HG03039 (cell line): ENCODE data around the gene TMC7.
"Not testable (repeated sequence)": the region's sequence is repeated elsewhere in the genome, so short reads cannot be mapped to it uniquely, and the experiment has no call there.

Experiments used
- ATAC-seq: cut with Tn5 transposase; IDR thresholded peaks from one replicate; pipeline ENCODE4 v1.9.1; 2021; ENCODE audit warnings: mild to moderate bottlenecking, moderate library complexity; ENCODE audit not compliant: unreplicated experiment

The TMC7 gene

GRCh38 chr16:18975109-18975508, 8.6 kb upstream of the TMC7 start:
- ATAC-seq, result no peak

DNA sequence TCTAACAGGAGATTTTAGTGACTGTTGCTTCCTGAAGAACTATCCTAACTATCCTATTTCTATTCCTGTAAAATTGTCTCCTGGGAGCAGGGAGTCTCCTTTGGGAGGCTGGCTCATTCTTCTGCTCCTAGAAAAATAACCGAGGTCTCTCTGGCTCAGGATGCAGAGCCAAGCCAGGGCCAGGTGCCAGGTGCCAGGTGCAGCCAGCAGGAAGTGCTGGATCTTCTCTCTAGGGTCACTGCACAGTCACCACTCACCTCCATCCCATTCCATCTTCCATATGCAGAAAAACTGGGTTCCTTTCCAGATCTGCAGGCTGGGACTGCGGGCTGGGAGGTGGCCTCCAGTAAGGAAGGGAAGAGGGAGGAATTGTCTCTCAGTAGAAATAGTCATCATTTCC, 3.8 kb upstream of the TMC7 start:
- ATAC-seq, result no peak

- ATAC-seq, result no peak
Observed at GRCh38 chr16:18984435-18985005, 786 bp downstream of the TMC7 start.

- ATAC-seq, result not testable (repeated sequence)
Observed at GRCh38 chr16:18985256-18985655, 1.5 kb downstream of the TMC7 start.

DNA sequence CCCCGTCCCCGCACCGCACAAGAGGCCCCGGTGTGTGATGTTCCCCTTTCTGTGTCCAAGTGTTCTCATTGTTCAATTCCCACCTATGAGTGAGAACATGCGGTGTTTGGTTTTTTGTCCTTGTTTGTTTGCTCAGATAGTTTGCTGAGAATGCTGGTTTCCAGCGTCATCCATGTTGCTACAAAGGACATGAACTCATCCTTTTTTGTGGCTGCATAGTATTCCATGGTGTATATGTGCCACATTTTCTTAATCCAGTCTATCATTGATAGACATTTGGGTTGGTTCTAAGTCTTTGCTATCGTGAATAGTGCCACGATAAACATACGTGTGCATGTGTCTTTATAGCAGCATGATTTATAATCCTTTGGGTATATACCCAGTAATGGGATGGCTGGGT, 8.0 kb downstream of the TMC7 start:
- not testable (repeated sequence) for ATAC-seq

DNA sequence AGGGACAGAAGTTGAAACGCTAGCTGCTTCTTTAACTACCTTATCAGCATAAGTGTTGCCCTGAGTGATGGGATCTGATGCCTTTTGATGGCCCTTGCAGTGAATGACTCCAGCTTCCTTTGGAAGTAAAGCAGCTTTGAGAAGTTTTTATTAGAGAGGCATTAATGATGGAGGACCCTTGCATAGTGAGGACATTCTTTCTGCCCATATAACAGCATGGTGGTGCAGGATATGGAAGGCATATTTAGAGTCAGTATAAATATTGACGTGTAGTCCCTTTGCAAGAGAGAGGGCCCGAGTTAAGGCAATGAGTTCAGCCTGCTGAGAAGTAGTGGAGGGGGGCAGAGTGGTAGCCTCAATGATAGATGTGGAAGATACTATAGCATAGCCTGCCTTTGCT, 9.8 kb downstream of the TMC7 start:
- not testable (repeated sequence) for ATAC-seq

DNA sequence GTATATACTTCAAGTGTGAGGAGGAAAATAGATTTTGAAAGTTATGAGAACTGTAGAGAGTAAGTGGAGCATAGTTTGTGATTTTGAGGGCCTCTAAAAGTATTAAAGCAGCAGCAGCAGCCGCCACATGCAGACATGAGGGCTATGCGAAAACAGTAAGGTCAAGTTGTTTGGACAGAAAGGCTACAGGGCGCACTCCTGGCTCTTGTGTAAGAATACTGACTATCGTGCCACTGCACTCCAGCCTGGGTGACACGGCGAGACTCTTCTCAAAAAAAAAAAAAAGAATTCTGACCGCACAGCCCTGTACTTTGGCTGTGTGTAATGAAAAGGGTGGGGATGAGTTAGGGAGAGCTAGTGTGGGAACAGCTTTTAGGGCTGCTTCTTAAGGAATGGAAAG, 10.4 kb downstream of the TMC7 start:
- ATAC-seq, result not testable (repeated sequence)

DNA sequence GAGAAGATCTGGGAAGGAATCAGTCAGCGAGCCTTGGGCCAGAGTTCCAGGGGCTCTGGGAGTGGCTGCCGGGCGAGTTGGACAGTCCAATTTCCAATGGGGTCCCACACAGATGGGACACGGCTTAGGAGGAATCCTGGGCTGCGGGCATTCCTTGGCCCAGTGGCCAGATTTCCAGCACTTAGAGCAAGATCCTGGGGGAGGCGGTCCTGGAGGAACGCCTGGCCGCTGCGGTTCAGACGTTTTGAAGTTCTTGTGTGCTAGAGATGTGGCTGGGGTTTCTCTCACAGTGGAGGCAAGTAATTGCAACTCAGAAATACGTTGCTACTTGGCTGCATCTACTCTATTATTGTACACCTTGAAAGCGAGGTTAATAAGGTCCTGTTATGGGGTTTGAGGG, 11.7 kb downstream of the TMC7 start:
- ATAC-seq, result not testable (repeated sequence)

DNA sequence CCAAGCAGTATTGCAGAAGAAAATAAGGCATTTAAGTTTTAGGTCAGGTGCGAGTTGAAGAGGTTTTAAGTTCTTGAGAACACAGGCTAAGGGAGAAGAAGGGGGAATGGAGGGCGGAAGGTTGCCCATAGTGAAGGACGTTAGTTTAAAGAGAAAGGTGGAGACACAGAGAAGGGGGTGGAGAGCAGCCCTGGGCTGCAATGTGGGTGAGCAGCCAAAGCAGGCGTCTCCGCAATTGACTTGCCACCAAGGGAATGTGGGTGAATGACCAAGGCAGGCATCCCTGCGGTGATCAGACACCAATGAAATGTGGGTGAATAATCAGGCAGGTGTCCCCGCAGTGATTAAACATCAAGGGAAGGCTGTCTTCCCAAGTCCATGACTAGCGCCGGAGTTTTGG, 12.8 kb downstream of the TMC7 start:
- ATAC-seq, result not testable (repeated sequence)

DNA sequence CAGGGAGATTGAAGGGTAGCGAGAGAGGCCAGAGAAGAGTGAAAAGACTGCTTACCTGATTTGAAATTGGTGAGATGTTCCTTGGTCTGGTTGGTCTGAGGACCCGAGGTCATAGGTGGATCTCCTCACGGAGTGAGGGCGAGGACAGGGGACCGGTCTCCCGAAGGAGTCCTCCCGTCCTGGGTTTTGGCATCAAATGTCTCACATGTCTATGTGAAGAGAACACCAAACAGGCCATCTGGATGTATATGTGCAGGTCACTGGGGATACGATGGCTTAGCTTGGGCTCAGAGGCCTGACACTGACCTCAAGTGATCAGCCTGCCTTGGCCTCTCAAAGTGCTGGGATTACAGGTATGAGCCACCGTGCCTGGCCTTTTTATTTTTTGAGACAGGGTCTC, 13.3 kb downstream of the TMC7 start:
- not testable (repeated sequence) for ATAC-seq

DNA sequence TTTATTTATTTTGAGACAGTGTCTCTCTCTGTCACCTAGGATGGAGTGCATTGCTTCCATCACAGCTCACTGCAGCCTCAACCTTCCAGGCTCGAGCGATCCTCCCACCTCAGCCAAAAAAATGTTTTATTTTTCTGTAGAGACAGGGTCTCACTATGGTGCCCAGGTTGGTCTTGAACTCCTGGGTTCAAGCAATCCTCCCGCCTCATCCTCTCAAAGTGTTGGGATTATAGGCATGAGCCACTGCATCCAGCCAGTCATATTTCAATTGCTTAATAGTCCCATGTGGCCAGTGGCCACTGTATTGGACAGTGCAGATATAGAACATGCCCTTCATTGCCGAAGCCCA, 15.3 kb downstream of the TMC7 start:
- no peak for ATAC-seq

DNA sequence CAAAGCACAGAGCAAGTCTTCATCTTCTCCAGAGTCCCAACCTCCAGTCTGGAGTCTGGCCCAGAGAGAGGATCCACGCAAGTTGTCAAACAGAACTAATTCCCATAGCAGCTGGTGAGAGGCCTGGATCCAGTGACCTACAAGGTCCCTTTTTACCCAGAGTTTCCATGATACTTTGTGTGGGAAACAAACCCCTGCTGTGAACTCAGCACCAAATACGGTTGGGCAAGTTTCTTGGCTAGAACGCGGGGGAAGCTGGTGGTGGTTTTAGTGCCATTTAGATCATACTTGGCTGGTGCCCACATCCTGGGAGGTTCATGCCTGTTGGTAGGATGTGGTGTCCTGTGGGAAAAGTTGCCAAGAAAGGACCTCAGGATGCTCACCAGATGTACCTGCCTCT, 18.1 kb downstream of the TMC7 start:
- ATAC-seq, result no peak

- no peak for ATAC-seq
Observed at GRCh38 chr16:19003935-19004334, 20.2 kb downstream of the TMC7 start.

- ATAC-seq, result no peak
Observed at GRCh38 chr16:19005561-19006445, 22.1 kb downstream of the TMC7 start.

DNA sequence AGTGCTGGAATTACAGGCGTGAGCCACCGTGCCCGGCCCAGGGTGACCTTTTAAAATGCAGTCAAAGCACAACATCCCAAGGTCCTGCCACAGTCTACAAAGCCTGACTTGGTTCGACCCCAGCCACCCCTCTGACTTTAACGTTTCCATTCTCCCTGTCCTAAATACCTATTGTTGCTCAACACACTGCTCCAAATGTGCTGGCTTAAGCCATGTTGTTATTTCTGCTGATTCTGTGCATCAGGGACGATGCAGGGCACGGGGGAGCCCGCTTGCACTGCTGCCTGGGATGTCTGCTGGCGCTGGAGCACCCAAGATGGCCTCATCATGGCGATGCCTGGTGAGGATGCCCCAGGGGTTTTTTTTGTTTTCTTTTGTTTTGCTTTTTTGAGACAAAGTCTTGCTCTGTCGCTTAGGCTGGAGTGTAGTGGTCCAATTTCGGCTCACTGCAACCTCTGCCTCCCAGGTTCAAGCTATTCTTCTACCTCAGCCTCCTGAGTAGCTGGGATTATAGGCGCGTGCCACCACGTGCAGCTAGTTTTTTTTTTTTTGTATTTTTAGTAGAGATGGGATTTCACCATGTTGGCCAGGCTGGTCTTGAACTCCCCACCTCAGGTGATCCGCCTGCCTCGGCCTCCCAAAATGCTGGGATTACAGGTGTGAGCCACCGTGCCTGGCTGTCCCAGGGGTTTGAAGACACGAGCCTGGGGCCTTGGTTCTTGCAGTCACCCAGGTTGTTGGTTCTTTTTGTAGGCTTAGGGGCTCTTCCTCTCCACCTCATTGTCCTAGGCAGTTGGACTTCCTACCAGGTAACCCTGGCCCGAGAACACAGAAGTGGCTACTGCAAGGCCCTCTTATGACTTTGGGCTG, 22.9 kb downstream of the TMC7 start:
- no peak for ATAC-seq

DNA sequence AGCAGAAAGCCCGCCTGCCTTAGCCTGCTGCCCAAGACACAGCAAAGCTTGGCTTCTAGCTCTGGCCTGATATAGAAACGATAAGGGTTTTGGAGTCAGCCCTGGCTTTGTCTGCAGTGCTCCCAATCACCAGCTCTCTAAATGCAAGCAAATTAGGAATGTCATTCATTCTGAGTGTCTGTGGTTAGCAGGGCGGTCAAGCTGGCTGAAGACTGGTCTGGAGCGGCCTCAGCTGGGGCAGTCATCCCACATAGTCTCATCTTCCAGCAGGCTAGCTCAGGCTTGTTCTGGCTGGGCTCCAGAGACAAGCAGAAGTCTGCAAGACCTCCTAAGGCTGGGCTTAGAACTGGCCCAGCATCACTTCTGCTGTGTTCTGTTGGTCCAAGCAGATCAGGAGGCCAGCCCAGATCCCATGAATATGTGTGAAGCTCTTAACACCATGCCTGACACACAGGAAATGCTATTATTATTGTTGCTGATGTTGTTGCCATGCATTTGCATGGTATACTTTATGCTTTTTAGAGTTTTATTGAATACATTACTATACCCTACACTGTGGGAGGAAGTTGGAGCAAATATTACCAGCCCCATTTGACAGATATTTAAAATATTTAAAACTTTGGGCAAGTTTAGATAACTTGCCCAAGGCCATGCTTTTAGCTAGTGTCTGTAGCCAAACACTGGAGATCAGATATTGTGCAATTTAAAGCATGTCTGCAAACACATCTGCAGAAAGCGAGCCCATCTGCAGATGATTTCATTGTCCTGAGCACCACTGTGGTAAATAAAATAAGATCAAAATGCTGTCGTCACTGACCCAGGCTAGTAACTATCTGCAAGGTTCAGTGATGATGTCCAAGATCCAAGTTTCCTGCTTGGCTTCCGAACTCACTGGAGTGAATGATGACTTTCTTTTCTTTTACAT, 24.8 kb downstream of the TMC7 start:
- ATAC-seq, result no peak

GRCh38 chr16:19011169-19011731, 27.5 kb downstream of the TMC7 start:
- no peak for ATAC-seq

DNA sequence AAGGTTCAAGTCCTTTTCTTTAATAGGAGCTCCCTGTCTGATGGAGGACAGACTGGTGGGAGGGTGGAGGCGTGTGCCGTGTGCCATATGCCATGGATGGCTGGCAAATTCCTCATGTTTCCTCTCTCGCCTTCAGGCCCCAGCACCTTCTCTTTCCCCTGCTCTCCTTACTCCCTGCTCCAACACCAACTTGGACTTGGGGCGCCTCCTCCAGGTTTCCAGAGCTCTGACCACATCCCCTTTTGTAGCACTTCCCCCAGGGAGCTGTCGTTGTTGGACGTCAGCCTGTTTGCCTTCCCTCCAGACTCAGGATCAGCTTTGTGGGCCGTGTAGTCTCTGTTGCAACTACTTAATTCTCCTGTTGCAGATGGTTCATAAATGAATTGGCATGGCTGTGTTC, 30.7 kb downstream of the TMC7 start:
- ATAC-seq, result no peak

GRCh38 chr16:19017179-19017578, 33.4 kb downstream of the TMC7 start:
- no peak for ATAC-seq

DNA sequence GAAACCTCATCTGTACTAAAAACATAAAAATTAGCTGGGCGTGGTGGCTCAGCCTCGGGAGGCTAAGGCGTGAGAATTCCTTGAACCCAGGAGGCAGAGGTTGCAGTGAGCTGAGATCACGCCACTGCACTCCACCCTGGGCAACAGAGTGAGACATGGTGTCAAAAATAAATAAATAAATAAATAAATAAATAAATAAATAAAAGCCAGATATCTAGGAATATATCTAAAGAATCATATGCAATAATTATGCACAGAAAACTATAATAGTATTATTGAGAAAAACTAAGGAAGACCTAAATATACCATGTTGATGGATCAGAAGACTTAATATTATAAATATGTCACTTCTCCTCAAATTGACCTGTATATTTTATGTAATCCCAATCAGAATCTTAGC, 37.0 kb downstream of the TMC7 start:
- ATAC-seq, result no peak
